Fibroblast of skin of abdomen (primary cell): ENCODE results near the gene ACAA2.
"Not testable (repeated sequence)": the region's sequence is repeated elsewhere in the genome, so short reads cannot be mapped to it uniquely, and the experiment has no call there.

Experiments
- DNase-seq: peaks from one replicate; pipeline ENCODE4 v3.0.0-alpha.2; 2013

The ACAA2 gene

GRCh38 chr18:49811151-49811938 is 2.0 kb downstream of the ACAA2 start:
- no peak for DNase-seq

GRCh38 chr18:49808553-49809191 is 4.7 kb downstream of the ACAA2 start:
- not testable (repeated sequence) for DNase-seq

- DNase-seq, result no peak
These were observed 9.2 kb downstream of the ACAA2 start for GRCh38 chr18:49804096-49804495.

GRCh38 chr18:49802623-49803022 is 10.7 kb downstream of the ACAA2 start:
- no peak for DNase-seq

GRCh38 chr18:49800491-49800890 is 12.8 kb downstream of the ACAA2 start:
- not testable (repeated sequence) for DNase-seq

GRCh38 chr18:49799806-49800205 is 13.5 kb downstream of the ACAA2 start:
- not testable (repeated sequence) for DNase-seq

- DNase-seq, result no peak
These were observed 15.3 kb downstream of the ACAA2 start for GRCh38 chr18:49798001-49798400.

GRCh38 chr18:49795612-49796552 is 17.5 kb downstream of the ACAA2 start:
- DNase-seq, result no peak

- DNase-seq, result no peak
These were observed 18.6 kb downstream of the ACAA2 start for GRCh38 chr18:49794743-49795142.

- not testable (repeated sequence) for DNase-seq
These were observed 23.7 kb downstream of the ACAA2 start for GRCh38 chr18:49789560-49790134.

GRCh38 chr18:49788327-49788898 is 24.9 kb downstream of the ACAA2 start:
- no peak for DNase-seq

- no peak for DNase-seq
These were observed 27.2 kb downstream of the ACAA2 start for GRCh38 chr18:49786019-49786720.

- DNase-seq, result peak; percentile 21
These were observed 28.7 kb downstream of the ACAA2 start for GRCh38 chr18:49784427-49785185.

- DNase-seq, result not testable (repeated sequence)
These were observed 29.7 kb downstream of the ACAA2 start for GRCh38 chr18:49783631-49784030.

- no peak for DNase-seq
These were observed 34.4 kb downstream of the ACAA2 start for GRCh38 chr18:49778826-49779465.

GRCh38 chr18:49769047-49769728 is 44.1 kb downstream of the ACAA2 start:
- DNase-seq, result no peak

- DNase-seq, result peak; percentile 70
These were observed 45.3 kb downstream of the ACAA2 start for GRCh38 chr18:49768051-49768391.

GRCh38 chr18:49767111-49768050 is 46.0 kb downstream of the ACAA2 start:
- DNase-seq, result no peak

GRCh38 chr18:49766646-49767045 is 46.7 kb downstream of the ACAA2 start:
- DNase-seq, result no peak
